ENCODE data around the gene HSF2. TPM values are rescaled to one million over a fixed set of nuclear protein-coding genes. Genes with fewer than 3 reads are reported as not detected.

Gene HSF2
- total RNA-seq, 3 donors from 2014 or later: 19.4 to 35.0 (median 29.8) TPM

GRCh38 chr6:122376246-122376645 lies 23.2 kb upstream of the HSF2 start:
- intact Hi-C loops (cut with DNase I; ENCODE audit: low total_unique reads): no loop called here
- H3K27ac ChIP-seq: no peak overlapping the region
- H3K4me1 ChIP-seq: no peaks in the 10 kb centered on the region
- H3K9me3 ChIP-seq: no peaks in the 10 kb centered on the region
- H3K27me3 ChIP-seq: no peaks in the 10 kb centered on the region
- no peaks in the 10 kb centered on the region for H3K36me3 ChIP-seq
- DNase-seq (ENCODE audit: low spot score in 2 of 2): no peak
- TF ChIP-seq POLR2A (IDR thresholded peaks at IDR 0.05): no peak
- no peak overlapping the region for H3K4me3 ChIP-seq

GRCh38 chr6:122381494-122382265 lies 17.8 kb upstream of the HSF2 start:
- peak in 1 of 2 donors; percentile 23 for DNase-seq (ENCODE audit: low spot score in 2 of 2)
- Histone ChIP-seq H3K4me1 (no peaks in the 10 kb centered on the region), H3K4me3 (no peak overlapping the region), H3K9me3 (no peaks in the 10 kb centered on the region), H3K36me3 (no peaks in the 10 kb centered on the region), H3K27ac (no peak overlapping the region), H3K27me3 (no peaks in the 10 kb centered on the region)
- intact Hi-C loops (cut with DNase I; ENCODE audit: low total_unique reads): no loop called here
- no peak for TF ChIP-seq POLR2A (IDR thresholded peaks at IDR 0.05)
- TF ChIP-seq, protein P1, sequence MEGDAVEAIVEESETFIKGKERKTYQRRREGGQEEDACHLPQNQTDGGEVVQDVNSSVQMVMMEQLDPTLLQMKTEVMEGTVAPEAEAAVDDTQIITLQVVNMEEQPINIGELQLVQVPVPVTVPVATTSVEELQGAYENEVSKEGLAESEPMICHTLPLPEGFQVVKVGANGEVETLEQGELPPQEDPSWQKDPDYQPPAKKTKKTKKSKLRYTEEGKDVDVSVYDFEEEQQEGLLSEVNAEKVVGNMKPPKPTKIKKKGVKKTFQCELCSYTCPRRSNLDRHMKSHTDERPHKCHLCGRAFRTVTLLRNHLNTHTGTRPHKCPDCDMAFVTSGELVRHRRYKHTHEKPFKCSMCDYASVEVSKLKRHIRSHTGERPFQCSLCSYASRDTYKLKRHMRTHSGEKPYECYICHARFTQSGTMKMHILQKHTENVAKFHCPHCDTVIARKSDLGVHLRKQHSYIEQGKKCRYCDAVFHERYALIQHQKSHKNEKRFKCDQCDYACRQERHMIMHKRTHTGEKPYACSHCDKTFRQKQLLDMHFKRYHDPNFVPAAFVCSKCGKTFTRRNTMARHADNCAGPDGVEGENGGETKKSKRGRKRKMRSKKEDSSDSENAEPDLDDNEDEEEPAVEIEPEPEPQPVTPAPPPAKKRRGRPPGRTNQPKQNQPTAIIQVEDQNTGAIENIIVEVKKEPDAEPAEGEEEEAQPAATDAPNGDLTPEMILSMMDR (IDR thresholded peaks at IDR 0.05): peak; percentile 37 to 79 (median 55)

DNA sequence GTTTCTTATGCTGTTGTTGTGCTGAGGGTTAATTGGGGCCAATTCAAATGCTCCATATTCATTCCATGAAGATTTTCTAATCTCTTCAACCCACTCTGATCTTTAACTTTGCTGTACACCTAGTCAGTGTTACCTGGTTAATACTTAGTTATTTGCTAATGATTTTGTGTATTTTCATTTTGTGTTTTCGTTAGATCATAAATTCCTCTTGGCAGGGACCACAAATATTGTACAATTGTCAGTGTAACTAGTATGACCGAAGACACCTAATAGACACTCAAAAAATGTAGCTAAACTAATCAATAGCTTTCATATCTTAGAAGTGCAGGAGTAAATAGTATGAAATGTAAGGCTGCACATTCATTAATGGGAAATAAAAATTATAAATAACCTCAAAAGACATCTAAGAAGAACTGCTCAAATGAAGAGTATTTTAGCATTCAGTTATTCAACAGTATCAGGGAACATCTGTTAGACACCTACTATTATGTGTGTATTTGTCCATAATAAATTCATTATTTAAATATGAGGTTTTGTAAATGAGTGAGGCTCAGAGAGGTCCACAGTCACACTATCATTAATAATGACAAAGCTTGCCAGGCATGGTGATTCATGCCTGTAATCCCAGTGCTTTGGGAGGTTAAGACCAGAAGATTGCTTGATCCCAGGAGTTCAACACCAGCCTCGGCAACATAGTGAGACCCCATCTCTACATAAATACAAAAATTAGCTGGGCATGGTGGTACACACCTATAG lies 13.4 kb upstream of the HSF2 start:
- H3K4me1 ChIP-seq: no peaks in the 10 kb centered on the region
- TF ChIP-seq, protein P1 (IDR thresholded peaks at IDR 0.05): no peak
- TF ChIP-seq POLR2AphosphoS5 (IDR thresholded peaks at IDR 0.05): no peak
- TF ChIP-seq POLR2A (IDR thresholded peaks at IDR 0.05): no peak
- H3K4me3 ChIP-seq: no peak overlapping the region
- no peaks in the 10 kb centered on the region for H3K36me3 ChIP-seq
- H3K27ac ChIP-seq: no peak overlapping the region
- no peaks in the 10 kb centered on the region for H3K9me3 ChIP-seq
- no peak for DNase-seq (ENCODE audit: low spot score in 2 of 2)
- no peaks in the 10 kb centered on the region for H3K27me3 ChIP-seq
- intact Hi-C loops (cut with DNase I; ENCODE audit: low total_unique reads): no loop called here

GRCh38 chr6:122388945-122389344 lies 10.5 kb upstream of the HSF2 start:
- no peak for DNase-seq (ENCODE audit: low spot score in 2 of 2)
- Histone ChIP-seq H3K9me3 (no peaks in the 10 kb centered on the region), H3K4me3 (no peak overlapping the region), H3K4me1 (no peaks in the 10 kb centered on the region), H3K27ac (no peak overlapping the region), H3K36me3 (no peaks in the 10 kb centered on the region), H3K27me3 (no peaks in the 10 kb centered on the region)
- TF ChIP-seq, protein P1 (IDR thresholded peaks at IDR 0.05): no peak
- no peak for TF ChIP-seq POLR2AphosphoS5 (IDR thresholded peaks at IDR 0.05)
- no peak for TF ChIP-seq POLR2A (IDR thresholded peaks at IDR 0.05)
- intact Hi-C loops (cut with DNase I; ENCODE audit: low total_unique reads): no loop called here

- DNase-seq (ENCODE audit: low spot score in 2 of 2): no peak
- Histone ChIP-seq H3K9me3 (no peaks in the 10 kb centered on the region), H3K27ac (no peak overlapping the region), H3K4me3 (no peak overlapping the region), H3K27me3 (no peaks in the 10 kb centered on the region), H3K36me3 (no peaks in the 10 kb centered on the region), H3K4me1 (no peaks in the 10 kb centered on the region)
- no peak for TF ChIP-seq POLR2AphosphoS5 (IDR thresholded peaks at IDR 0.05)
- TF ChIP-seq, protein P1 (IDR thresholded peaks at IDR 0.05): no peak
- TF ChIP-seq POLR2A (IDR thresholded peaks at IDR 0.05): no peak
- intact Hi-C loops (cut with DNase I; ENCODE audit: low total_unique reads): no loop called here
Measured at GRCh38 chr6:122389704-122390372, 9.6 kb upstream of the HSF2 start.

Data from breast epithelium (tissue), 4 donors.